Mesodermal cell (in vitro differentiated cells): Measurements from ENCODE around the gene FKBP7.
"Not testable (repeated sequence)": the region's sequence is repeated elsewhere in the genome, so short reads cannot be mapped to it uniquely, and the experiment has no call there.

Source experiments
- H3K27ac ChIP-seq: 2 replicates; pipeline ENCODE4 v1.7.0; 2013; ENCODE audit warnings: mild to moderate bottlenecking, low read depth, low read length, moderate library complexity; ENCODE audit not compliant: severe bottlenecking
- H3K36me3 ChIP-seq: 2 replicates; pipeline ENCODE4 v1.7.1; 2013; ENCODE audit warnings: mild to moderate bottlenecking, low read length, moderate library complexity; ENCODE audit not compliant: control insufficient read depth, insufficient read depth
- H3K4me1 ChIP-seq: one replicate; pipeline ENCODE4 v1.7.1; 2013; ENCODE audit warnings: mild to moderate bottlenecking, low read length; ENCODE audit not compliant: insufficient read depth, control insufficient read depth, poor library complexity, severe bottlenecking
- H3K4me3 ChIP-seq: 2 replicates; pipeline ENCODE4 v1.7.0; 2013; ENCODE audit warnings: low read length, control low read depth, mild to moderate bottlenecking; ENCODE audit not compliant: insufficient read depth, poor library complexity, severe bottlenecking; ENCODE audit errors: extremely low read depth
- H3K9me3 ChIP-seq: 2 replicates; pipeline ENCODE4 v1.7.1; 2013; ENCODE audit warnings: mild to moderate bottlenecking, low read length, moderate library complexity; ENCODE audit not compliant: control insufficient read depth
- WGBS, 2 experiments: methylation state at CpG; one replicate each; pipeline ENCODE4 v1.1.5; 2013; ENCODE audit warnings: missing lambda C conversion rate in 2 of 2; ENCODE audit not compliant: insufficient coverage in 2 of 2; 5-methylcytosine and 5-hydroxymethylcytosine counted together

FKBP7 gene

GRCh38 chr2:178449700-178450523 lies 28.5 kb downstream of the FKBP7 start:
- H3K36me3 ChIP-seq, result peaks cover 39% of the 10 kb centered on the region

GRCh38 chr2:178448968-178449661 lies 29.3 kb downstream of the FKBP7 start:
- Histone ChIP-seq H3K4me1 (no peaks in the 10 kb centered on the region), H3K4me3 (peak overlapping the region; percentile 74), H3K36me3 (peaks cover 46% of the 10 kb centered on the region), H3K27ac (no peak overlapping the region), H3K9me3 (no peaks in the 10 kb centered on the region)
- 60 to 90% methylated on average over 2 to 3 of the region's 4 CpGs for WGBS, 2 experiments

More at GRCh38 chr2:178449700-178450523, 28.5 kb downstream of the FKBP7 start:
- Histone ChIP-seq H3K4me3 (peak overlapping the region; percentile 74), H3K9me3 (no peaks in the 10 kb centered on the region), H3K4me1 (no peaks in the 10 kb centered on the region), H3K27ac (peak overlapping the region; percentile 99)
- 18 to 20% methylated on average over 15 to 17 of the region's 18 CpGs for WGBS, 2 experiments

- H3K4me1 ChIP-seq, result peaks cover 16% of the 10 kb centered on the region
- peaks cover 60% of the 10 kb centered on the region for H3K36me3 ChIP-seq
- no peak overlapping the region for H3K27ac ChIP-seq
- no CpG with 5 or more reads among the region's 2 CpGs for WGBS, 2 experiments
- no peaks in the 10 kb centered on the region for H3K9me3 ChIP-seq
- H3K4me3 ChIP-seq, result no peak overlapping the region
These were observed 37.0 kb downstream of the FKBP7 start for GRCh38 chr2:178441426-178441825.

- H3K27ac ChIP-seq, result no peak overlapping the region
- no peaks in the 10 kb centered on the region for H3K9me3 ChIP-seq
- peaks cover 16% of the 10 kb centered on the region for H3K4me1 ChIP-seq
- H3K4me3 ChIP-seq, result no peak overlapping the region
- H3K36me3 ChIP-seq, result peaks cover 57% of the 10 kb centered on the region
- WGBS, 2 experiments, result 100% methylated on average over 2 of the region's 2 CpGs
These were observed 41.7 kb downstream of the FKBP7 start for GRCh38 chr2:178436662-178437061.

- H3K4me1 ChIP-seq, result no peaks in the 10 kb centered on the region
- no peak overlapping the region for H3K27ac ChIP-seq
- H3K4me3 ChIP-seq, result no peak overlapping the region
- peaks cover 6% of the 10 kb centered on the region for H3K9me3 ChIP-seq
- H3K36me3 ChIP-seq, result peaks cover 89% of the 10 kb centered on the region
These were observed 49.1 kb downstream of the FKBP7 start for GRCh38 chr2:178429336-178429735.

- peaks cover 83% of the 10 kb centered on the region for H3K36me3 ChIP-seq
- no peak overlapping the region for H3K4me3 ChIP-seq
- peaks cover 6% of the 10 kb centered on the region for H3K9me3 ChIP-seq
- WGBS, 2 experiments, result no CpG with 5 or more reads among the region's 1 CpG
- no peak overlapping the region for H3K27ac ChIP-seq
- H3K4me1 ChIP-seq, result no peaks in the 10 kb centered on the region
These were observed 50.0 kb downstream of the FKBP7 start for GRCh38 chr2:178428396-178428806.

GRCh38 chr2:178427458-178427857 lies 50.9 kb downstream of the FKBP7 start:
- Histone ChIP-seq H3K36me3 (peaks cover 78% of the 10 kb centered on the region), H3K4me1 (no peaks in the 10 kb centered on the region), H3K27ac (no peak overlapping the region), H3K4me3 (no peak overlapping the region), H3K9me3 (peaks cover 6% of the 10 kb centered on the region)
- WGBS, 2 experiments, result no CpG with 5 or more reads among the region's 2 CpGs

GRCh38 chr2:178426388-178426787 lies 52.0 kb downstream of the FKBP7 start:
- WGBS, 2 experiments, result 96 to 100% methylated on average over 1 to 2 of the region's 3 CpGs
- Histone ChIP-seq H3K9me3 (peaks cover 6% of the 10 kb centered on the region), H3K36me3 (peaks cover 68% of the 10 kb centered on the region), H3K4me1 (no peaks in the 10 kb centered on the region), H3K27ac (no peak overlapping the region), H3K4me3 (no peak overlapping the region)

- WGBS, 2 experiments, result no CpG with 5 or more reads among the region's 4 CpGs
- H3K9me3 ChIP-seq, result peaks cover 6% of the 10 kb centered on the region
These were observed 53.1 kb downstream of the FKBP7 start for GRCh38 chr2:178425255-178425827.

GRCh38 chr2:178423746-178424145 lies 54.7 kb downstream of the FKBP7 start:
- 92 to 100% methylated on average over 1 to 2 of the region's 5 CpGs for WGBS, 2 experiments
- H3K4me3 ChIP-seq, H3K27ac ChIP-seq, H3K9me3 ChIP-seq, H3K4me1 ChIP-seq: not testable (repeated sequence)
- H3K36me3 ChIP-seq, result peaks cover 57% of the 10 kb centered on the region

More at GRCh38 chr2:178425255-178425827, 53.1 kb downstream of the FKBP7 start:
- H3K4me1 ChIP-seq, result no peaks in the 10 kb centered on the region
- H3K27ac ChIP-seq, result no peak overlapping the region
- no peak overlapping the region for H3K4me3 ChIP-seq
- H3K36me3 ChIP-seq, result peaks cover 68% of the 10 kb centered on the region
